GM12873 (cell line): ENCODE data around the gene UGT1A3.

ENCODE experiments used
- CTCF ChIP-seq: IDR thresholded peaks from 2 replicates; pipeline ENCODE4 v1.5.1; 2012; ENCODE audit warnings: low read depth, mild to moderate bottlenecking, moderate library complexity, low read length, control low read depth; ENCODE audit not compliant: insufficient read depth; ENCODE audit errors: missing control alignments

UGT1A3 gene

GRCh38 chr2:233791151-233791882 lies 62.5 kb downstream of the UGT1A3 start:
- TF ChIP-seq CTCF: no peak

- no peak for TF ChIP-seq CTCF
These were observed 63.1 kb downstream of the UGT1A3 start for GRCh38 chr2:233791883-233792329.

GRCh38 chr2:233792720-233793119 lies 63.9 kb downstream of the UGT1A3 start:
- no peak for TF ChIP-seq CTCF

DNA sequence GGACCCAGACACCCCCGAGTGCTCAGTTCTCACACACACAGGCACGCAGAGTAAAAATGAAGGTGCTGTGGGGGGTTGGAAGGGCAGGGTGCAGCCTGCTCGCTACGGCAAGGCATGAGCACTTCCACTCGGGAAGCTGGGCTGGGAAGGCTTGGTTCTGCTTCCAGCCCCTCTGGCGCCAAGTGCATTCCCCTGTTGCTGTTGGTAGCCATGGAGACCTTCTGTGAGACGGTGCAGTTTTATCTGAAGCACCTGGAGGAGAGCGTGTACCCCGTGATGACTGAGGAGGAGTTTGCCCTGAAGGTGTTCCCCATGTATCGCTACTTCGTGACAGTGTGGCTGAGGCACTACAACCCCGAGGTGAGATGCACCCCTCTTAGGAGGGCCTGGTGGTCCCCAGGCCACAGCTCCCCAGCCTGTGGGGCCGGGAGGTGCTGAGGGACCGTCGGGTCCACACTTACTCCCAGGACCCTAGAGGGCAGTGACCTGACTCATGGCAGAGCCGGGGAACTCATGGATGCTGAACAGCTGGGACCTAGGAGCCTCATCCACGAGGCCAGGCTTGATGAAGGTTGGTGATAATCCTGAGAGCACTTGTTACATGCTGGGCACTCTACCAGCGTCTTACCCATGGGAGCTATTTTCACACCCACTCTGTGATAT lies 64.8 kb downstream of the UGT1A3 start:
- no peak for TF ChIP-seq CTCF

- TF ChIP-seq CTCF: no peak
These were observed 65.4 kb downstream of the UGT1A3 start for GRCh38 chr2:233794128-233794658.

- TF ChIP-seq CTCF: no peak
These were observed 66.9 kb downstream of the UGT1A3 start for GRCh38 chr2:233795735-233796171.

DNA sequence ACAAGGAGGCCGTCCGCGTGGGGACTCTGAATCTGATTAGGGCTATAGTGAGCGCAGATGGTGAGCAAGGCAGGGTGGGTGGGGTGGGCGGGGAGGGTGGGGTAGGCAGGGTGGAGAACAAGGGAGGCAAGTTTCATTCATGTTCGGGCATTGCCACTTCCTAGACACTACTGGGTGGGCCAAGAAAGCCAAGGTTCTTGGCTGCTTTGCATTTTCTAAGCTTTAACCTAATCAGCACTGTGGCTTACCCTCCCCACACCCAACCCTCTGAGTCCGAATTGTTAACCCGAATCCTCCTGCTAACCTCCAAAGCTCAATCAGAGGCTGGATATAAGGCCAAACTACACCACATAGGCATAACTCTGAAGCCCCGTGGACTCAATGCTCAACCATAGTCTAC lies 67.4 kb downstream of the UGT1A3 start:
- TF ChIP-seq CTCF: no peak
